Neural cell (in vitro differentiated cells): ENCODE data around the gene FAM8A1.

Experiments used
- CTCF ChIP-seq: fragments of 450-650 bp; IDR thresholded peaks from 2 replicates; pipeline ENCODE4 v1.5.1; 2014; ENCODE audit warnings: antibody characterized with exemption, mild to moderate bottlenecking, moderate library complexity; ENCODE audit not compliant: poor library complexity, severe bottlenecking
- EP300 ChIP-seq: fragments of 450-650 bp; conservative IDR thresholded peaks from 2 replicates; pipeline ENCODE4 v1.6.1; 2014; ENCODE audit warnings: antibody characterized with exemption, mild to moderate bottlenecking, moderate library complexity; ENCODE audit not compliant: poor library complexity, severe bottlenecking
- EZH2 ChIP-seq: fragments of 200-600, 300-800 bp; shearing (Covaris generic), sonication (generic); IDR thresholded peaks from 2 replicates; pipeline ENCODE4 v1.6.1; 2014; ENCODE audit warnings: antibody characterized with exemption, low read length, borderline replicate concordance, mild to moderate bottlenecking; ENCODE audit not compliant: insufficient read depth, poor library complexity, severe bottlenecking
- POLR2AphosphoS5 ChIP-seq: IDR thresholded peaks from 2 replicates; pipeline ENCODE4 v1.6.1; 2012
- RAD21 ChIP-seq: fragments of 450-650 bp; conservative IDR thresholded peaks from 2 replicates; pipeline ENCODE4 v1.6.1; 2014; ENCODE audit warnings: antibody characterized with exemption, mild to moderate bottlenecking, moderate library complexity
- SMC3 ChIP-seq: fragments of 450-650 bp; conservative IDR thresholded peaks from 2 replicates; pipeline ENCODE4 v1.6.1; 2014; ENCODE audit warnings: antibody characterized with exemption, mild to moderate bottlenecking, moderate library complexity; ENCODE audit not compliant: poor library complexity
- TF ChIP-seq, protein P1 (sequence below): IDR thresholded peaks from 2 replicates; pipeline ENCODE4 v1.6.1; 2012; ENCODE audit warnings: borderline replicate concordance

DNA sequence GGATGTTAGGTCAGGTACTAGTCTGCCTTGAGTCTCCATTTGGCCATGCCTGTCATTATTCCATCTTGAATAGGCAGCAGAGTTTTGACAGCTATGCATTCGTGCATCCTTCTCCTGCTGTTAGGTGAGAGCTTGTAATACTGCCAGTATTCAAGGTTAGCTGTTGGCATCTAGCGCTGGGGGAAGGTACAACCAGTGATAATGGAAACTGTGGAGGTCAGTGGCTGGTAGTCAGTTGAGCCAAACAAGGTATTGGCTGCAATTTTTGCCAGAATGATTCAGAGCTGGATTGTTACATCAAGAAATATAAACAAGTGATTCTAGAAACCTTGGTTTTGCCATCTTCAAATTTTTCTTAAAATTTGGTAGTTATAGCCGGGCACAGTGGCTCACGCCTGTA, 6.5 kb downstream of the FAM8A1 start:
- TF ChIP-seq CTCF (no peak), EP300 (no peak), SMC3 (no peak), RAD21 (no peak), EZH2 (no peak), POLR2AphosphoS5 (no peak)
- TF ChIP-seq, protein P1, sequence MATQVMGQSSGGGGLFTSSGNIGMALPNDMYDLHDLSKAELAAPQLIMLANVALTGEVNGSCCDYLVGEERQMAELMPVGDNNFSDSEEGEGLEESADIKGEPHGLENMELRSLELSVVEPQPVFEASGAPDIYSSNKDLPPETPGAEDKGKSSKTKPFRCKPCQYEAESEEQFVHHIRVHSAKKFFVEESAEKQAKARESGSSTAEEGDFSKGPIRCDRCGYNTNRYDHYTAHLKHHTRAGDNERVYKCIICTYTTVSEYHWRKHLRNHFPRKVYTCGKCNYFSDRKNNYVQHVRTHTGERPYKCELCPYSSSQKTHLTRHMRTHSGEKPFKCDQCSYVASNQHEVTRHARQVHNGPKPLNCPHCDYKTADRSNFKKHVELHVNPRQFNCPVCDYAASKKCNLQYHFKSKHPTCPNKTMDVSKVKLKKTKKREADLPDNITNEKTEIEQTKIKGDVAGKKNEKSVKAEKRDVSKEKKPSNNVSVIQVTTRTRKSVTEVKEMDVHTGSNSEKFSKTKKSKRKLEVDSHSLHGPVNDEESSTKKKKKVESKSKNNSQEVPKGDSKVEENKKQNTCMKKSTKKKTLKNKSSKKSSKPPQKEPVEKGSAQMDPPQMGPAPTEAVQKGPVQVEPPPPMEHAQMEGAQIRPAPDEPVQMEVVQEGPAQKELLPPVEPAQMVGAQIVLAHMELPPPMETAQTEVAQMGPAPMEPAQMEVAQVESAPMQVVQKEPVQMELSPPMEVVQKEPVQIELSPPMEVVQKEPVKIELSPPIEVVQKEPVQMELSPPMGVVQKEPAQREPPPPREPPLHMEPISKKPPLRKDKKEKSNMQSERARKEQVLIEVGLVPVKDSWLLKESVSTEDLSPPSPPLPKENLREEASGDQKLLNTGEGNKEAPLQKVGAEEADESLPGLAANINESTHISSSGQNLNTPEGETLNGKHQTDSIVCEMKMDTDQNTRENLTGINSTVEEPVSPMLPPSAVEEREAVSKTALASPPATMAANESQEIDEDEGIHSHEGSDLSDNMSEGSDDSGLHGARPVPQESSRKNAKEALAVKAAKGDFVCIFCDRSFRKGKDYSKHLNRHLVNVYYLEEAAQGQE = no peak
